GM18909 (cell line): ENCODE results near the gene TRIM69.
"Not testable (repeated sequence)": the region's sequence is repeated elsewhere in the genome, so short reads cannot be mapped to it uniquely, and the experiment has no call there.

Source experiments
- ATAC-seq: cut with Tn5 transposase; IDR thresholded peaks from one replicate; pipeline ENCODE4 v1.9.1; 2021; ENCODE audit warnings: mild to moderate bottlenecking; ENCODE audit not compliant: unreplicated experiment, poor library complexity

Gene TRIM69, protein sequence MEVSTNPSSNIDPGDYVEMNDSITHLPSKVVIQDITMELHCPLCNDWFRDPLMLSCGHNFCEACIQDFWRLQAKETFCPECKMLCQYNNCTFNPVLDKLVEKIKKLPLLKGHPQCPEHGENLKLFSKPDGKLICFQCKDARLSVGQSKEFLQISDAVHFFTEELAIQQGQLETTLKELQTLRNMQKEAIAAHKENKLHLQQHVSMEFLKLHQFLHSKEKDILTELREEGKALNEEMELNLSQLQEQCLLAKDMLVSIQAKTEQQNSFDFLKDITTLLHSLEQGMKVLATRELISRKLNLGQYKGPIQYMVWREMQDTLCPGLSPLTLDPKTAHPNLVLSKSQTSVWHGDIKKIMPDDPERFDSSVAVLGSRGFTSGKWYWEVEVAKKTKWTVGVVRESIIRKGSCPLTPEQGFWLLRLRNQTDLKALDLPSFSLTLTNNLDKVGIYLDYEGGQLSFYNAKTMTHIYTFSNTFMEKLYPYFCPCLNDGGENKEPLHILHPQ

DNA sequence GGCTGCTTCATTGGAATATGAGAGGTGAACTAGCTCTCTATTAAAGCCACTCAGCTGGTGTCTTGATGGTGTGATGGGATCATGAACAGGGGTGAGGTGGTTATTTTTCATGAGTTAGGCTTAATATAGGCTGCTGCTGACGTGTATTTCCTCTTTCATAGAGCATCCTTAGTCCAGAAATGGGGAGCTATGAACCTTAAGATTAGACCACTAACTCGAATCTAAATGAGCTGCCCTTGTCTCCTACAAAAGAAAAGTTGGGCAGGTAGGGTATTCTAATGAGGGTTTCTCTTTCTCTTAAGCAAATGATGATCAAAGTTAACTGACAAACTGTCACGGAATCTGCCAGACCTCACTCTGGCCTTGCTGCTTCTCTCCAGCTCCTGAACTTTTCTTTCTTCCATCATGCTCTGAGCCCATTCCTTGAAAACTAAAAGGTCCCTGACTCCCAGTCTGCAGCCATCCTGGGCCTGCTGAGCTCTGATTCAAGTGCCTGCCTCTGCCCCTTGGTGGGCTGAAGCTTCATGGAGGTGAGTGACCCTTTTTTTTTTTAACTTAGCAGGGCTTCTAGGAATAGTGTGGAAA lies at the start of gene TRIM69:
TRIM69 (plus strand) TSS at position 348 of the 585 bp plus-strand sequence; CDS start at position 525, 177 bp downstream.
- no peak for ATAC-seq

DNA sequence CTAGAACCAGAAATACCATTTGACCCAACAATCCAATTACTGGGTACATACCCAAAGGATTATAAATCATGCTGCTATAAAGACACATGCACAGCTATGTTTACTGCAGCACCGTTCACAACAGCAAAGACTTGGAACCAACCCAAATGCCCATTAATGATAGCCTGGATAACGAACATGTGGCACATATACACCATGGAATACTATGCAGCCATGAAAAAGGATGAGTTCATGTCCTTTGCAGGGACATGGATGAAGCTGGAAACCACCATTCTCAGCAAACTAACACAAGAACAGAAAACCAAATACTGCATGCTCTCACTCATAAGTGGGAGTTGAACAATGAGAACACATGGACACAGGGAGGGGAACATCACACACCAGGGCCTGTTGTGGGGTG lies 47.0 kb upstream of the TRIM69 start:
- ATAC-seq, result not testable (repeated sequence)

GRCh38 chr15:44690245-44690644 lies 46.1 kb upstream of the TRIM69 start:
- ATAC-seq, result not testable (repeated sequence)

DNA sequence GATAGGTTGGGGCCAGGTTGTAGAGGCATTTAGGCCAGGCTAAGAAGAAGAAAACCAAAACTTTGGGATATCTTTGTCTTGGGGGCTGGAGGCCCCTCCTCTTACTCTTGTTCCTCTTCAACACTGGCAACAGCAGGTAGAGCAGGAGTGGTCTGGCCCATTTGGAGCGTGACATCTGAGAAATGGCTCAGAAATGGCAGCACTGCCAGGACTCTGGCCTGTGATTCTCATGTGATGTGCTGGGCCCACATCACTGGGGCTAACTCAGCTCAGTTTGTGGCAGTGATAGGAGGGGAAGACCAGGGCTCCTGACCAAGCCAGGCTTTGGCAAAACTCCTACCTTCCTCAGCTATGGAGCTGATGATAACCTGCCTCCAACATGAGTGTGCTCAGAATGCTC lies 43.7 kb upstream of the TRIM69 start:
- ATAC-seq, result no peak

DNA sequence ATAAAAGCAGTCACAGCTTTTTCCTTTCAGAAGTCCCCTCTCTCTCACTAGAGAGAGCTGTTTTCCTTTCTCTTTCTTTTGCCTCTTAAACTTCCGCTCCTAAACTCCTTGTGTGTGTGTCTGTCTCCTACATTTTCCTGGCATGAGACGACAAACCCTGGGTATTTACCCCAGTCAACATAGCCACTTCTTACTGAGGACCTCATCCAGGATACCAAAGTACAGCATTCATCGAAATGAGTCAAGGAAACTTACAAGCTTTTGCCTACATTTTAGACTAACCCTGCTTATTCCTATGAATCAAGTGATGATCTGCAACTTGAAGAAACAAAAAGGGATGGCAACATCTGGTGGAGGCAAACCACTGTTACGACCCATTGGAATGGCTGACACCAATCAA lies 41.9 kb upstream of the TRIM69 start:
- ATAC-seq, result no peak

DNA sequence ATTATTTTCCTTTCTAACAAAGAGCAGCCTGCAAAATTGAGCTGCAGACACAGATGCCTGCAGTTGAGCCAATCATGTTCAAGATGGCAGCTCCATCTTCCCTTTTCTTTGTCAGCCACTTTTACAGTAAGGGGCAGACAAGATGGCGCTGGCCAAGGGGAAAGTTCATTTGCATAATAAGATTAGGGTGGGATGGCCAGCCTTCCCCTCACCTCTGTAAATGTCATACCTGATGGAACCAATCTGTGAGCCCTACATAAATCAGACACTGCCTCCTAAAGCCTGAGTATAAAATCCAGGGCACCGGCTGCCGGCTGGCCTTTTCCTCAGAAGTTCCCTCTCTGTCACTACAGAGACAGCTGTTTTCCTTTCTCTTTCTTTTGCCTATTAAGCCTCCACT lies 41.0 kb upstream of the TRIM69 start:
- ATAC-seq, result no peak

DNA sequence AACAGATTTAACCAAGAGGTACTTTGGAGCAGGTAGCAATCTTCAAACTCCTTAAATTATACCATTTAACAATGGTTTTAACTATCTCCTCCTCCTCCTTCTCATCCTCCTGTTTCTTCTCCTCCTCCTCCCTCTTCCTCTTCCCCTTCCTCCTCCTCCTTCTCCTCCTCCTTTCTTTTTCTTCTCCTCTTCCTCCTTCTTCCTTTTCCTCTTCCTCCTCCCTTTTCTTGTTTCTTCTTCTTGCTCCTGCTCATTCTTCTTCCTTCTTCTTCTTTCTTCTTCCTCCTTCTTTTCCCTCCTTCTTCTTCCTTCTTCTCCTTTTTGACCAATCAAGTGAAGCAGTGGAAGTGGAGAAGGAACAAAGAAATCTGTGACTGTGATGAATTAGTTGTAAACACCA lies 39.3 kb upstream of the TRIM69 start:
- ATAC-seq, result no peak

- no peak for ATAC-seq
Observed at GRCh38 chr15:44698641-44699040, 37.7 kb upstream of the TRIM69 start.

DNA sequence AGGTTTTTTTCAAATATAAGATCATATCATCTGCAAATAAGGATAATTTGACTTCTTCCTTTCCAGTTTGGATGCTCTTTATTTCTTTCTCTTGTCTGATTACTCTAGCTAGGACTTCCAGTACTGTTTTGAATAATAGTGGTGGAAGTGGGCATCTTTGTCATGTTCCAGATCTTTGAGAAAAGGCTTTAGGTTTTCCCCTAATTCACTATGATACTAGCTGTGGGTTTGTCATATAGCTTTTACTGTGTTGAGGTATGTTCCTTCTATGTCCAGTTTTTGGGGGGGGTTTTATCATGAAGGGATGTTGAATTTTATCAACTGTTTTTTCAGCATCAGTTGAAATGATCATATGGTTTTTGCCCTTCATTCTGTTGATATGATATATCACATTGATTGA lies 35.7 kb upstream of the TRIM69 start:
- ATAC-seq, result not testable (repeated sequence)

DNA sequence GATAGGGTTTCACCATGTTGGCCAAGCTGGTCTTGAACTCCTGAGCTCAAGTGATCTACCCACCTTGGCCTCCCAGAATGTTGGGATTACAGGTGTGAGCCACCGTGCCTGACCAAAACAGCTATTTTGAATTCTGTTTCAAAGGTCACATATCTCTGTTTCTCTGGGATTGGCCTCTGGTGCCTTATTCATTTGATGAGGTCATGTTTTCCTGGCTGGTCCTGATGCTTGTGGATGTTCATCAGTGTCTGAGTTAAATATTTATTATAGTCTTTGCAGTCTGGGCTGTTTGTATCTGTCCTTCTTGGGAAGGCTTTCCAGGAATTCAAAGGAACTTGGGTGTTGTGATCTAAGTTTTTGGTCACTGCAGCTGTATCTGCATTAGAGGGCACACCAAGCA lies 30.3 kb upstream of the TRIM69 start:
- no peak for ATAC-seq

- ATAC-seq, result no peak
Observed at GRCh38 chr15:44706401-44706800, 29.9 kb upstream of the TRIM69 start.

DNA sequence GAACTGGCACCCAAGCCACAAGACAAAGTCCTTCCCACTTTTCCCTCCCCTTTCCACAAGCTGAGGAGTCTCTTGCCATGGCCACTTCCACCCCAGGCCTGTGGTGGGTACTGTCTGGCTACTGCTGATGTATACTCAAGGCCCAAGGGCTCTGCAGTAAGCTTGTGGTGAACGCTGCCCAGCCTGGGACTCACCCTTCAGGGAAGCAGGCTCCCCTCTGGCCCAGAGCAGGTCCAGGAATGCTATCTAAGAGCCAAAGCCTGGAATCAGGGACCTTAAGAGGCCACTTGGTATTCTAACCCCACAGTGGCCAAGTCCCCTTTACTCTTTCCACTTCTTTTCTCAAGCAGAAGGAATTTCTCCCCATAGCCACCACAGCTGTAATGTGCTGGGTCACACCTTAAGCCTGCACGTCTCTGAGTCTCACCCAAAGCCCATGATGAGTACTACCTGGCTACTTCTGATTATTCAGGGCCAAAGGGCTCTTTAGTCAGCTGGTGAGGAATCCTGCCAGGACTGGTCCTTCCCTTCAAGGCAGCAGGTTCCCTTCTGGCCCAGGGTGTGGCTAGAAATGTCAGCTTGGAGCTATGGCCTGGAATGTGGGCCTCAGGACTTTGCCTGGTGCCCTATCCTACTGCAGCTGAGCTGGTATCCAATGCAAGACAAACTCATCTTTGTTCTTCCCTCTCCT lies 29.2 kb upstream of the TRIM69 start:
- no peak for ATAC-seq

GRCh38 chr15:44710236-44711095 lies 25.9 kb upstream of the TRIM69 start:
- no peak for ATAC-seq

DNA sequence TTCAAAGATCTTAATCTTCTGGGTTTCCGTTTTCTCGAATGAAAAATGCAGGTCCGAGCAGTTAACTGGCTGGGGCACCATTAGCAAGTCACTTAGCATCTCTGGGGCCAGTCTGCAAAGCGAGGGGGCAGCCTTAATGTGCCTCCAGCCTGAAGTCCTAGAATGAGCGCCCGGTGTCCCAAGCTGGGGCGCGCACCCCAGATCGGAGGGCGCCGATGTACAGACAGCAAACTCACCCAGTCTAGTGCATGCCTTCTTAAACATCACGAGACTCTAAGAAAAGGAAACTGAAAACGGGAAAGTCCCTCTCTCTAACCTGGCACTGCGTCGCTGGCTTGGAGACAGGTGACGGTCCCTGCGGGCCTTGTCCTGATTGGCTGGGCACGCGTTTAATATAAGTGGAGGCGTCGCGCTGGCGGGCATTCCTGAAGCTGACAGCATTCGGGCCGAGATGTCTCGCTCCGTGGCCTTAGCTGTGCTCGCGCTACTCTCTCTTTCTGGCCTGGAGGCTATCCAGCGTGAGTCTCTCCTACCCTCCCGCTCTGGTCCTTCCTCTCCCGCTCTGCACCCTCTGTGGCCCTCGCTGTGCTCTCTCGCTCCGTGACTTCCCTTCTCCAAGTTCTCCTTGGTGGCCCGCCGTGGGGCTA lies 25.1 kb upstream of the TRIM69 start, which contains the start of the genes B2M and PATL2:
B2M (plus strand) TSS at position 422 of the 647 bp plus-strand sequence; CDS start at position 452, 30 bp downstream.
PATL2 (minus strand) TSS at position 228 of the 647 bp plus-strand sequence. CDS start 34,833 bp downstream, outside the sequence.
- ATAC-seq, result peak; percentile 80

- ATAC-seq, result peak; percentile 18
Observed at GRCh38 chr15:44711743-44712345, 24.5 kb upstream of the TRIM69 start.

DNA sequence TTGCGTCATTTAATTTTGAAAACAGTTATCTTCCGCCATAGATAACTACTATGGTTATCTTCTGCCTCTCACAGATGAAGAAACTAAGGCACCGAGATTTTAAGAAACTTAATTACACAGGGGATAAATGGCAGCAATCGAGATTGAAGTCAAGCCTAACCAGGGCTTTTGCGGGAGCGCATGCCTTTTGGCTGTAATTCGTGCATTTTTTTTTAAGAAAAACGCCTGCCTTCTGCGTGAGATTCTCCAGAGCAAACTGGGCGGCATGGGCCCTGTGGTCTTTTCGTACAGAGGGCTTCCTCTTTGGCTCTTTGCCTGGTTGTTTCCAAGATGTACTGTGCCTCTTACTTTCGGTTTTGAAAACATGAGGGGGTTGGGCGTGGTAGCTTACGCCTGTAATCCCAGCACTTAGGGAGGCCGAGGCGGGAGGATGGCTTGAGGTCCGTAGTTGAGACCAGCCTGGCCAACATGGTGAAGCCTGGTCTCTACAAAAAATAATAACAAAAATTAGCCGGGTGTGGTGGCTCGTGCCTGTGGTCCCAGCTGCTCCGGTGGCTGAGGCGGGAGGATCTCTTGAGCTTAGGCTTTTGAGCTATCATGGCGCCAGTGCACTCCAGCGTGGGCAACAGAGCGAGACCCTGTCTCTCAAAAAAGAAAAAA lies 23.9 kb upstream of the TRIM69 start:
- no peak for ATAC-seq

GRCh38 chr15:44713006-44713966 lies 23.0 kb upstream of the TRIM69 start:
- ATAC-seq, result no peak
